NOMO-1 treated with dmso at 0.1 percent for 144 hours (cell line): ENCODE measurements around the gene ATG14.
"Not testable (repeated sequence)": the region's sequence is repeated elsewhere in the genome, so short reads cannot be mapped to it uniquely, and the experiment has no call there.

Experiments
- DNase-seq: peaks from one replicate; lab custom pipeline; 2025; ENCODE audit not compliant: unreplicated experiment; lab: John Stamatoyannopoulos, UW

The ATG14 gene

GRCh38 chr14:55387121-55387520, 24.5 kb downstream of the ATG14 start:
- DNase-seq: no peak

- DNase-seq: no peak
Observed at GRCh38 chr14:55386037-55386808, 25.4 kb downstream of the ATG14 start.

- DNase-seq: no peak
Observed at GRCh38 chr14:55384536-55384935, 27.1 kb downstream of the ATG14 start.

- DNase-seq: no peak
Observed at GRCh38 chr14:55383541-55384140, 28.0 kb downstream of the ATG14 start.

- DNase-seq: not testable (repeated sequence)
Observed at GRCh38 chr14:55383056-55383466, 28.6 kb downstream of the ATG14 start.

GRCh38 chr14:55382483-55382882, 29.1 kb downstream of the ATG14 start:
- DNase-seq: no peak

- DNase-seq: no peak
Observed at GRCh38 chr14:55381561-55381960, 30.1 kb downstream of the ATG14 start.

- DNase-seq: no peak
Observed at GRCh38 chr14:55381040-55381439, 30.6 kb downstream of the ATG14 start.

- DNase-seq: no peak
Observed at GRCh38 chr14:55377236-55377635, 34.4 kb downstream of the ATG14 start.

- no peak for DNase-seq
Observed at GRCh38 chr14:55374771-55375170, 36.9 kb downstream of the ATG14 start.

GRCh38 chr14:55373784-55374705, 37.6 kb downstream of the ATG14 start:
- DNase-seq: no peak

GRCh38 chr14:55372825-55373224, 38.8 kb downstream of the ATG14 start:
- DNase-seq: no peak

GRCh38 chr14:55372423-55372822, 39.2 kb downstream of the ATG14 start:
- DNase-seq: no peak

- no peak for DNase-seq
Observed at GRCh38 chr14:55370883-55371455, 40.7 kb downstream of the ATG14 start.

- DNase-seq: no peak
Observed at GRCh38 chr14:55366271-55366670, 45.4 kb downstream of the ATG14 start.

GRCh38 chr14:55361190-55361589, 50.4 kb downstream of the ATG14 start:
- DNase-seq: no peak

- no peak for DNase-seq
Observed at GRCh38 chr14:55359307-55359706, 52.3 kb downstream of the ATG14 start.

- DNase-seq: no peak
Observed at GRCh38 chr14:55356913-55357312, 54.7 kb downstream of the ATG14 start.

GRCh38 chr14:55355922-55356321, 55.7 kb downstream of the ATG14 start:
- DNase-seq: no peak

- DNase-seq: no peak
Observed at GRCh38 chr14:55354500-55354899, 57.1 kb downstream of the ATG14 start.
